Naive thymus-derived CD4-positive, alpha-beta T cell (primary cell): ENCODE measurements around the gene SPTA1. TPM values are rescaled to one million over a fixed set of nuclear protein-coding genes. Genes with fewer than 3 reads are reported as not detected.
"Not testable (repeated sequence)": the region's sequence is repeated elsewhere in the genome, so short reads cannot be mapped to it uniquely, and the experiment has no call there.

ENCODE experiments used
- ATAC-seq: fragments of 150-1000 bp; cut with Tn5 transposase; 2 replicates; pipeline ENCODE4 v1.10.0; 2021; ENCODE audit warnings: mild to moderate bottlenecking, moderate library complexity
- CTCF ChIA-PET: fragments of 350-600 bp; sonication (Branson Sonifier 250); formaldehyde crosslinking; loops from one replicate; lab custom pipeline; 2021; ENCODE audit warnings: antibody characterized with exemption; lab: Charles Lee
- POLR2A ChIA-PET: fragments of 350-600 bp; sonication (Branson Sonifier 250); formaldehyde crosslinking; loops from one replicate; lab custom pipeline; 2021; ENCODE audit warnings: antibody characterized with exemption, inconsistent platforms; lab: Charles Lee
- DNase-seq, 9 donors: peaks; one replicate each; pipeline versions ENCODE4 v3.0.0 to v3.0.0-alpha.2; 2020 to 2022; ENCODE audit warnings: mixed read lengths in 1 of 9
- H3K27ac ChIP-seq: one replicate; pipeline ENCODE4 v1.7.0; 2013; ENCODE audit warnings: mild to moderate bottlenecking, low read depth, low read length, moderate library complexity
- H3K27me3 ChIP-seq, 2 donors: one replicate each; pipeline ENCODE4 v1.7.0; 2013; ENCODE audit warnings: low read length in 2 of 2, mild to moderate bottlenecking in 2 of 2, moderate library complexity in 2 of 2; ENCODE audit not compliant: control insufficient read depth in 2 of 2, insufficient read depth in 2 of 2
- H3K36me3 ChIP-seq, 3 experiments: 1 replicate in 2 of 3; 2 replicates in 1 of 3; pipeline ENCODE4 v1.7.0; 2013; ENCODE audit warnings: low read length in 3 of 3, mild to moderate bottlenecking in 3 of 3, moderate library complexity in 1 of 3; ENCODE audit not compliant: insufficient read depth in 3 of 3, control insufficient read depth in 2 of 3
- H3K4me1 ChIP-seq, 2 donors: one replicate each; pipeline ENCODE4 v1.7.0; 2013; ENCODE audit warnings: low read length in 2 of 2, mild to moderate bottlenecking in 2 of 2, moderate library complexity in 1 of 2; ENCODE audit not compliant: control insufficient read depth in 2 of 2, insufficient read depth in 2 of 2
- H3K4me3 ChIP-seq: 2 replicates; pipeline ENCODE4 v1.7.0; 2013; ENCODE audit warnings: mild to moderate bottlenecking, low read length
- H3K9me3 ChIP-seq, 3 experiments: 1 replicate in 2 of 3; 2 replicates in 1 of 3; pipeline ENCODE4 v1.7.0; 2013; ENCODE audit warnings: low read length in 3 of 3; ENCODE audit not compliant: control insufficient read depth in 2 of 3
- H3K27ac Mint-ChIP-seq, 9 donors: one replicate each; pipeline ENCODE4 v1.8.0; 2020 to 2022; ENCODE audit warnings: mixed read lengths in 9 of 9, mild to moderate bottlenecking in 8 of 9, moderate library complexity in 5 of 9, inconsistent platforms in 2 of 9
- H3K27me3 Mint-ChIP-seq, 5 donors: one replicate each; pipeline ENCODE4 v1.8.0; 2021 to 2022; ENCODE audit warnings: mixed read lengths in 5 of 5, mild to moderate bottlenecking in 1 of 5
- H3K36me3 Mint-ChIP-seq, 5 donors: one replicate each; pipeline ENCODE4 v1.8.0; 2020 to 2022; ENCODE audit warnings: mixed read lengths in 5 of 5, mild to moderate bottlenecking in 3 of 5, inconsistent platforms in 1 of 5
- H3K4me1 Mint-ChIP-seq, 7 donors: one replicate each; pipeline ENCODE4 v1.8.0; 2020 to 2022; ENCODE audit warnings: mixed read lengths in 7 of 7, mild to moderate bottlenecking in 3 of 7, inconsistent platforms in 1 of 7
- H3K4me3 Mint-ChIP-seq, 10 donors: one replicate each; pipeline ENCODE4 v1.8.0; 2020 to 2022; ENCODE audit warnings: mild to moderate bottlenecking in 10 of 10, mixed read lengths in 10 of 10, moderate library complexity in 6 of 10, inconsistent platforms in 2 of 10
- H3K9me3 Mint-ChIP-seq, 11 donors: one replicate each; pipeline ENCODE4 v1.8.0; 2020 to 2022; ENCODE audit warnings: mixed read lengths in 11 of 11, mild to moderate bottlenecking in 4 of 11, inconsistent platforms in 1 of 11, moderate library complexity in 1 of 11
- intact Hi-C, 2 donors: fragments of 100-400 bp; cut with micrococcal nuclease; formaldehyde crosslinking; loops; one replicate each; pipeline ENCODE4 v1.15.1; 2023
- polyA plus RNA-seq, 2 donors: library from polyadenylated mRNA; unstranded; fragments of 300-500 nt; fragmentation: Illumina TruSeq; gene quantifications; one replicate each; pipeline ENCODE4 v1.2.3, GENCODE V29; 2021
- total RNA-seq, 6 experiments: library from RNA in 5 of 6; stranded (reverse) in 5 of 6; gene quantifications; 1 replicate in 5 of 6; 2 replicates in 1 of 6; pipeline ENCODE4 v1.2.3 and lab custom pipeline; 2021 to 2026

Gene SPTA1
- total and polyA plus RNA-seq, 7 experiments from 2014 or later = not detected

GRCh38 chr1:158706096-158706495 lies 19.6 kb upstream of the SPTA1 start:
- POLR2A ChIA-PET = no interaction called here
- no peaks in the 10 kb centered on the region for H3K9me3 Mint-ChIP-seq
- H3K9me3 ChIP-seq = no peaks in the 10 kb centered on the region
- ATAC-seq (no peak), DNase-seq (no peak)
- H3K4me3 Mint-ChIP-seq = no peak overlapping the region
- peaks cover 2 to 17% (median 5%) of the 10 kb centered on the region in 5 donors for H3K27me3 Mint-ChIP-seq
- H3K27ac Mint-ChIP-seq = no peak overlapping the region
- H3K27ac ChIP-seq = no peak overlapping the region
- no peaks in the 10 kb centered on the region for H3K36me3 ChIP-seq
- H3K36me3 Mint-ChIP-seq = no peaks in the 10 kb centered on the region
- H3K27me3 ChIP-seq = no peaks in the 10 kb centered on the region
- H3K4me1 ChIP-seq = no peaks in the 10 kb centered on the region
- CTCF ChIA-PET = no interaction called here
- no peak overlapping the region for H3K4me3 ChIP-seq
- H3K4me1 Mint-ChIP-seq = no peaks in the 10 kb centered on the region
- intact Hi-C loops = no loop called here

GRCh38 chr1:158700552-158700951 lies 14.0 kb upstream of the SPTA1 start, which contains the start of gene OR6K2:
Gene OR6K2, minus strand, starts transcription at chr1:158700652. Its CDS starts 0 bp downstream, at chr1:158700652.
- Mint-ChIP-seq H3K9me3 (peaks cover 0 to 3% (median 0%) of the 10 kb centered on the region in 11 donors), H3K4me1 (no peaks in the 10 kb centered on the region), H3K27ac (no peak within 1 kb of the TSS), H3K36me3 (no peaks in the 10 kb centered on the region), H3K4me3 (no peak within 1 kb of the TSS), H3K27me3 (peaks cover under 1 to 14% (median 11%) of the 10 kb centered on the region in 5 donors)
- CTCF ChIA-PET = no interaction called here
- Histone ChIP-seq H3K27me3 (no peaks in the 10 kb centered on the region), H3K9me3 (no peaks in the 10 kb centered on the region), H3K4me1 (no peaks in the 10 kb centered on the region), H3K27ac (no peak within 1 kb of the TSS), H3K36me3 (no peaks in the 10 kb centered on the region), H3K4me3 (no peak within 1 kb of the TSS)
- intact Hi-C loops = no loop called here
- ATAC-seq = no peak
- POLR2A ChIA-PET = no interaction called here
- DNase-seq = no peak

GRCh38 chr1:158694596-158694995 lies 8.1 kb upstream of the SPTA1 start:
- no peaks in the 10 kb centered on the region for H3K36me3 Mint-ChIP-seq
- intact Hi-C loops = no loop called here
- no peak overlapping the region for H3K27ac Mint-ChIP-seq
- peaks cover 0 to 15% (median 8%) of the 10 kb centered on the region in 5 donors for H3K27me3 Mint-ChIP-seq
- no peak overlapping the region for H3K4me3 ChIP-seq
- H3K27ac ChIP-seq = no peak overlapping the region
- H3K4me1 Mint-ChIP-seq = no peaks in the 10 kb centered on the region
- POLR2A ChIA-PET = no interaction called here
- H3K4me3 Mint-ChIP-seq = no peak overlapping the region
- ATAC-seq (no peak), DNase-seq (no peak)
- H3K36me3 ChIP-seq = no peaks in the 10 kb centered on the region
- H3K27me3 ChIP-seq = no peaks in the 10 kb centered on the region
- H3K9me3 Mint-ChIP-seq = peaks cover 0 to 3% (median 0%) of the 10 kb centered on the region in 11 donors
- H3K4me1 ChIP-seq = no peaks in the 10 kb centered on the region
- CTCF ChIA-PET = no interaction called here
- H3K9me3 ChIP-seq = no peaks in the 10 kb centered on the region

DNA sequence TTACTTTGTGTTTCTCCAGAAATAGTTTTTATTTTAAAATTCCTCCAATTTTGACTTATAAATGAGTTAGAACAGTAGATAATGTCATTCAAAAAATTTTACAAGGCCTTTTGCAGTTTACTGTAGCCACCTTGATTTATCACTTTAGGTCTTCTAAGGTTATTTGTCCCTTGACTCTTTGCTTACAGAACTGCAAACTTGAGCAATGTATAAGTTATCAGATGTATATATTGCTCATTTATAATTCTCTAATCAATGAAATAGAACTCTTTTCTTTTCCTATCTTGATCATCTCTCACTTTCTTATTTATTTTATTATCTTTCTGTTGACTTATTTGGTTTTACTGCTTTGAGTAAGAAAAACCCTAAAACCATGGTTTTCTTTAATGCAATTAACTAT lies 5.8 kb upstream of the SPTA1 start:
- Histone ChIP-seq H3K4me3 (no peak overlapping the region), H3K27me3 (no peaks in the 10 kb centered on the region), H3K27ac (no peak overlapping the region), H3K4me1 (no peaks in the 10 kb centered on the region), H3K36me3 (no peaks in the 10 kb centered on the region), H3K9me3 (no peaks in the 10 kb centered on the region)
- intact Hi-C loops = no loop called here
- CTCF ChIA-PET = no interaction called here
- Mint-ChIP-seq H3K27ac (no peak overlapping the region), H3K36me3 (no peaks in the 10 kb centered on the region), H3K4me1 (no peaks in the 10 kb centered on the region), H3K9me3 (peaks cover 0 to 3% (median 0%) of the 10 kb centered on the region in 11 donors), H3K27me3 (peaks cover 0 to 16% (median 8%) of the 10 kb centered on the region in 5 donors), H3K4me3 (no peak overlapping the region)
- POLR2A ChIA-PET = no interaction called here
- DNase-seq = no peak
- no peak for ATAC-seq

DNA sequence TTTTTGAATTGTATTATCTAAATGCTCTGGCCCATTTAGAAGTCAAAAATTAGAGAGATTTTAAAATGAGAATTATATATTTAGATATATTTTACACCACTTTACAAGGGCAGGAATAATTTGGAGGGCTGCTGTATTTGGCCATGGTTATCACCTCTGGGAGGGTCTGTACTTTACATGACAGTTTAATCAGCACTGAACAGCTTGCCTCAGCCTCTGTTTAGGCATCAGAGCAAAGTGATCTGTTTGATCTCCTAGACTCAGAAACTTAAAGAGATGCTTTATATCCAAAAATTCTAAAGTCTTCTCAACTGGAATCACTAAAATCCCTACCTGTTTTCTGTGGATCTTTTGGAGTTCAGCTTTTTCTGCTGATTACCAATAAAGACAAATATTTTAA lies 5.4 kb upstream of the SPTA1 start:
- no peaks in the 10 kb centered on the region for H3K4me1 Mint-ChIP-seq
- no peak overlapping the region for H3K27ac ChIP-seq
- no peaks in the 10 kb centered on the region for H3K36me3 Mint-ChIP-seq
- H3K27ac Mint-ChIP-seq = no peak overlapping the region
- DNase-seq (no peak), ATAC-seq (no peak)
- peaks cover 0 to 3% (median 0%) of the 10 kb centered on the region in 11 donors for H3K9me3 Mint-ChIP-seq
- no peaks in the 10 kb centered on the region for H3K27me3 ChIP-seq
- H3K4me3 ChIP-seq = no peak overlapping the region
- H3K4me1 ChIP-seq = no peaks in the 10 kb centered on the region
- intact Hi-C loops = no loop called here
- no peak overlapping the region for H3K4me3 Mint-ChIP-seq
- POLR2A ChIA-PET = no interaction called here
- no peaks in the 10 kb centered on the region for H3K36me3 ChIP-seq
- peaks cover 0 to 20% (median 10%) of the 10 kb centered on the region in 5 donors for H3K27me3 Mint-ChIP-seq
- no peaks in the 10 kb centered on the region for H3K9me3 ChIP-seq
- CTCF ChIA-PET = no interaction called here

DNA sequence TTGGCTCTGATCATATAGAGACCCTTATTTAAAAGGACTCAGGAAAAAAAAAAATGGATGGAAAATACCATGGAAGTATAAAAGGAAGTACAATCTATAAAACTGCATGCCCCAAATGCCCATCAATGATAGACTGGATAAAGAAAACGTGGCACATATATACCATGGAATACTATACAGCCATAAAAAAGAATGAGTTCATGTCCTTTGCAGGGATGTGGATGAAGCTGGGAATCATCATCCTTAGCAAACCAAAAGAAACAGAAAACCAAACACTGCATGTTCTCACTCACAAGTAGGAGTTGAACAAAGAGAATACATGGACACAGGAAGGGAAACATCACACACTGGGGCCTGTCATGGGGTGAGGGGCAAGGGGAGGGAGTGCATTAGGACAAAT lies 4.6 kb upstream of the SPTA1 start:
- H3K4me1 ChIP-seq, H3K27ac Mint-ChIP-seq, H3K27me3 ChIP-seq, H3K27ac ChIP-seq, H3K36me3 ChIP-seq, H3K4me3 ChIP-seq, DNase-seq, H3K4me3 Mint-ChIP-seq, POLR2A ChIA-PET, ATAC-seq, H3K4me1 Mint-ChIP-seq, H3K9me3 ChIP-seq, intact Hi-C loops, H3K9me3 Mint-ChIP-seq, H3K36me3 Mint-ChIP-seq, CTCF ChIA-PET: not testable (repeated sequence)
- H3K27me3 Mint-ChIP-seq = peaks cover 3 to 24% (median 11%) of the 10 kb centered on the region in 5 donors

DNA sequence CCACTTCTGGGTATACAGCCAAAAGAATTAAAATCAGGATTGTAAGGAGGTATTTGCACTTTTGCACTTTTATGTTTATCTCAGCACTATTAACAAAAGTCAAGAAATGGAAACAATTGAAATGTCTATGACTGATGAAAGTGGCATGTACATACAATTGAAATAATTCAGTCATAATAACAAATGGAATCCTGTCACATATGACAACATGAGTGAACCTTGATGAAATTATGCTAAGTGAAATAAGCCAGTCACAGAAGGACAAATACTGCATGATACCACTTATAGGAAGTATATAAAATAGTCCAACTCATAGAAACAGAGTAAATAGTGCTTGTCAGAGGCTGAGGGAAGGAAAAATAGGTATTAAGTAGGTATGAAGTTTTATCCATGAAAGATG lies 3.4 kb upstream of the SPTA1 start:
- intact Hi-C loops = no loop called here
- Mint-ChIP-seq H3K27ac (no peak overlapping the region), H3K9me3 (peaks cover 0 to 4% (median 0%) of the 10 kb centered on the region in 11 donors), H3K36me3 (no peaks in the 10 kb centered on the region), H3K27me3 (peaks cover 8 to 32% (median 10%) of the 10 kb centered on the region in 5 donors), H3K4me3 (no peak overlapping the region), H3K4me1 (peaks cover 0 to 3% (median 0%) of the 10 kb centered on the region in 7 donors)
- H3K27ac ChIP-seq = no peak overlapping the region
- ATAC-seq = no peak
- H3K27me3 ChIP-seq = no peaks in the 10 kb centered on the region
- no peak overlapping the region for H3K4me3 ChIP-seq
- DNase-seq = no peak
- no peaks in the 10 kb centered on the region for H3K9me3 ChIP-seq
- H3K36me3 ChIP-seq = no peaks in the 10 kb centered on the region
- no peaks in the 10 kb centered on the region for H3K4me1 ChIP-seq
- POLR2A ChIA-PET = no interaction called here
- CTCF ChIA-PET = no interaction called here
